Measurements from ENCODE around the gene PGAP6.

- TF ChIP-seq POLR2A (IDR thresholded peaks at IDR 0.05; ENCODE audit: low read length) (no peak), GATA1 (IDR thresholded peaks at IDR 0.05; ENCODE audit: low read depth, low read length) (no peak)
These were observed 20.4 kb downstream of the PGAP6 start for GRCh38 chr16:361341-361871.

Data from erythroblast (primary cell).